Heart right ventricle (tissue), 16 donors: Measurements from ENCODE around the gene MVB12B. TPM values are rescaled to one million over a fixed set of nuclear protein-coding genes. Genes with fewer than 3 reads are reported as not detected.

ENCODE experiments used
- ATAC-seq, 8 donors: fragments of 200-7000 bp; cut with Tn5 transposase; one replicate each; pipeline ENCODE4 v1.9.1; 2020; ENCODE audit warnings: mild to moderate bottlenecking in 8 of 8, moderate library complexity in 8 of 8, moderate number of reproducible peaks in 1 of 8
- DNase-seq, 2 donors: peaks; one replicate each; pipeline ENCODE4 v3.0.0-alpha.2; 2020
- H3K27ac ChIP-seq, 10 donors: fragments of 200-600 bp; sonication (generic) in 2 of 10; one replicate each; pipeline versions ENCODE4 v1.5.0 to v1.8.0; 2020 to 2022; ENCODE audit warnings: mild to moderate bottlenecking in 3 of 10
- H3K27me3 ChIP-seq, 7 donors: fragments of 200-600 bp; one replicate each; pipeline ENCODE4 v1.8.0; 2021 to 2022; ENCODE audit warnings: mild to moderate bottlenecking in 2 of 7
- H3K36me3 ChIP-seq, 9 donors: fragments of 200-600 bp; sonication (generic) in 1 of 9; one replicate each; pipeline versions ENCODE4 v1.5.0 to v1.8.0; 2020 to 2022; ENCODE audit warnings: mild to moderate bottlenecking in 2 of 9
- H3K4me1 ChIP-seq, 9 donors: fragments of 200-600 bp; sonication (generic) in 1 of 9; one replicate each; pipeline versions ENCODE4 v1.5.0 to v1.8.0; 2020 to 2022; ENCODE audit warnings: mild to moderate bottlenecking in 4 of 9
- H3K4me3 ChIP-seq, 10 donors: fragments of 200-600 bp; sonication (generic) in 2 of 10; one replicate each; pipeline versions ENCODE4 v1.5.0 to v1.8.0; 2020 to 2022; ENCODE audit warnings: mild to moderate bottlenecking in 7 of 10, moderate library complexity in 2 of 10
- H3K9me3 ChIP-seq, 11 donors: fragments of 200-600 bp in 10 of 11; sonication (generic) in 2 of 11; one replicate each; pipeline versions ENCODE4 v1.5.0 to v1.8.0; 2013 to 2022; ENCODE audit warnings: mild to moderate bottlenecking in 2 of 11, control low read depth in 1 of 11, moderate library complexity in 1 of 11
- WGBS, 2 donors: extraction: QIAGEN DNeasy Blood & Tissue Kit; methylation state at CpG; one replicate each; pipeline ENCODE4 v1.1.7; 2013; ENCODE audit warnings: inconsistent platforms in 1 of 2; 5-methylcytosine and 5-hydroxymethylcytosine counted together
- intact Hi-C, 10 donors: fragments of 100-400 bp; cut with DNase I; formaldehyde crosslinking; loops; one replicate each; pipeline versions ENCODE4 v1.11.1 to v1.14.2; 2022
- polyA plus RNA-seq, 2 donors: library from polyadenylated mRNA; stranded (reverse); fragments of 200-250 nt; gene quantifications; one replicate each; pipeline ENCODE4 v1.2.3, GENCODE V29; 2013
- total RNA-seq, 10 donors: library from RNA; stranded (reverse); fragmentation: NEBNext Ultra II Directional in 3 of 10; extraction: Animal tissue kit (Norgen Biotek cat#: 25700) in 3 of 10; gene quantifications; one replicate each; pipeline versions ENCODE4 v1.2.1 to v1.2.4, GENCODE V29; 2021 to 2023
- TF ChIP-seq, protein P1 (sequence below), 9 donors: fragments of 200-600 bp; sonication (generic) in 2 of 9; IDR thresholded peaks; one replicate each; pipeline versions ENCODE4 v1.5.0 to v1.8.0; 2021 to 2022; ENCODE audit warnings: antibody characterized with exemption in 9 of 9, mild to moderate bottlenecking in 5 of 9, moderate library complexity in 1 of 9
- donor health status: Arrhythmogenic right ventricular cardiomyopathy.
- donor health status: ischemic (EF 13 %, LVEDD 7.1; RV severe dilation, severe dysfunction).
- donor health status: healthy with polysubstance abuse.
- donor health status: DM: no; HTN: yes; CAD: no.
- donor health status: DM: no; HTN: no; CAD: no.
- donor health status: ischemic (EF 25% LVEDD 6.9; RV normal size, moderate dysfunction).
- donor health status: ischemic (EF 25% LVEDD 5.7; RV mildly dilated, moderate dysfunction).
- donor health status: healthy.
- donor health status: DM: yes; HTN: yes; CAD: no.
- donor health status: Ischemic cardiomyopathy.
- donor health status: ischemic (EF 35%, LVEDD 5.7; RV mildly dilated, moderate dysfunction).
- donor health status: nonischemic (EF 11% LVEDD 7.7; RV severe dilation, severe dysfunction).
- donor health status: DM: yes; HTN: yes; CAD: no.
- donor health status: PGD.
- donor health status: ischemic (EF 29% LVEDD 5.4; RV normal size, mild dysfunction).
- donor health status: nonischemic (EF 23%, LVEDD 6.1; RV moderate dilation, normal function).

Gene MVB12B
- total and polyA plus RNA-seq, 12 donors: 2.8 to 16.5 (median 10.6) TPM

GRCh38 chr9:126419475-126419874, 92.8 kb downstream of the MVB12B start:
- H3K4me3 ChIP-seq: no peak overlapping the region
- DNase-seq (peak in 1 of 2 donors; percentile 26), ATAC-seq (peak; percentile 54 to 87 (median 80))
- WGBS, 2 donors: 55 to 59% methylated on average over 6 of the region's 6 CpGs
- H3K4me1 ChIP-seq: peaks cover 0 to 31% (median 17%) of the 10 kb centered on the region in 9 donors
- intact Hi-C loops: loop anchor here in 1 of 10 donors (5.0 kb wide), 1 partner anchor 38 kb away; no protein-coding TSS in a partner anchor
- H3K27ac ChIP-seq: peak overlapping the region in 1 of 10 donors; percentile 59
- H3K9me3 ChIP-seq: no peaks in the 10 kb centered on the region
- TF ChIP-seq, protein P1, sequence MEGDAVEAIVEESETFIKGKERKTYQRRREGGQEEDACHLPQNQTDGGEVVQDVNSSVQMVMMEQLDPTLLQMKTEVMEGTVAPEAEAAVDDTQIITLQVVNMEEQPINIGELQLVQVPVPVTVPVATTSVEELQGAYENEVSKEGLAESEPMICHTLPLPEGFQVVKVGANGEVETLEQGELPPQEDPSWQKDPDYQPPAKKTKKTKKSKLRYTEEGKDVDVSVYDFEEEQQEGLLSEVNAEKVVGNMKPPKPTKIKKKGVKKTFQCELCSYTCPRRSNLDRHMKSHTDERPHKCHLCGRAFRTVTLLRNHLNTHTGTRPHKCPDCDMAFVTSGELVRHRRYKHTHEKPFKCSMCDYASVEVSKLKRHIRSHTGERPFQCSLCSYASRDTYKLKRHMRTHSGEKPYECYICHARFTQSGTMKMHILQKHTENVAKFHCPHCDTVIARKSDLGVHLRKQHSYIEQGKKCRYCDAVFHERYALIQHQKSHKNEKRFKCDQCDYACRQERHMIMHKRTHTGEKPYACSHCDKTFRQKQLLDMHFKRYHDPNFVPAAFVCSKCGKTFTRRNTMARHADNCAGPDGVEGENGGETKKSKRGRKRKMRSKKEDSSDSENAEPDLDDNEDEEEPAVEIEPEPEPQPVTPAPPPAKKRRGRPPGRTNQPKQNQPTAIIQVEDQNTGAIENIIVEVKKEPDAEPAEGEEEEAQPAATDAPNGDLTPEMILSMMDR (IDR thresholded peaks at IDR 0.05): no peak
- H3K27me3 ChIP-seq: no peaks in the 10 kb centered on the region
- peaks cover 0 to 40% (median 6%) of the 10 kb centered on the region in 9 donors for H3K36me3 ChIP-seq

- no peak for DNase-seq
- peak in 1 of 8 donors; percentile 19 for ATAC-seq
- H3K36me3 ChIP-seq: peaks cover 0 to 40% (median 6%) of the 10 kb centered on the region in 9 donors
- H3K27ac ChIP-seq: peak overlapping the region in 2 of 10 donors; percentile 37 to 59
- H3K9me3 ChIP-seq: no peaks in the 10 kb centered on the region
- TF ChIP-seq, protein P1 (IDR thresholded peaks at IDR 0.05): no peak
- peaks cover 0 to 31% (median 17%) of the 10 kb centered on the region in 9 donors for H3K4me1 ChIP-seq
- no peaks in the 10 kb centered on the region for H3K27me3 ChIP-seq
- WGBS, 2 donors: 74 to 92% methylated on average over 7 of the region's 7 CpGs
- intact Hi-C loops: no loop called here
- H3K4me3 ChIP-seq: no peak overlapping the region
Measured at GRCh38 chr9:126420135-126420534, 93.5 kb downstream of the MVB12B start.

GRCh38 chr9:126420643-126421564, 94.3 kb downstream of the MVB12B start:
- 92 to 96% methylated on average over 17 of the region's 17 CpGs for WGBS, 2 donors
- no peaks in the 10 kb centered on the region for H3K27me3 ChIP-seq
- H3K9me3 ChIP-seq: no peaks in the 10 kb centered on the region
- DNase-seq (no peak), ATAC-seq (no peak)
- no peak overlapping the region for H3K27ac ChIP-seq
- TF ChIP-seq, protein P1 (IDR thresholded peaks at IDR 0.05): no peak
- intact Hi-C loops: no loop called here
- H3K4me1 ChIP-seq: peaks cover 0 to 31% (median 17%) of the 10 kb centered on the region in 9 donors
- H3K36me3 ChIP-seq: peaks cover 0 to 38% (median 6%) of the 10 kb centered on the region in 9 donors
- H3K4me3 ChIP-seq: no peak overlapping the region

- ATAC-seq: peak in 2 of 8 donors; percentile 24 to 32
- Histone ChIP-seq H3K27me3 (no peaks in the 10 kb centered on the region), H3K36me3 (peaks cover 0 to 47% (median 6%) of the 10 kb centered on the region in 9 donors), H3K4me3 (no peak overlapping the region), H3K9me3 (no peaks in the 10 kb centered on the region), H3K4me1 (peaks cover 0 to 31% (median 17%) of the 10 kb centered on the region in 9 donors), H3K27ac (no peak overlapping the region)
- DNase-seq: no peak
- TF ChIP-seq, protein P1 (IDR thresholded peaks at IDR 0.05): no peak
- intact Hi-C loops: no loop called here
- 69 to 79% methylated on average over 25 of the region's 25 CpGs for WGBS, 2 donors
Measured at GRCh38 chr9:126421567-126422428, 95.2 kb downstream of the MVB12B start.
